ENCODE results near the gene TNFRSF18.

The TNFRSF18 gene

DNA sequence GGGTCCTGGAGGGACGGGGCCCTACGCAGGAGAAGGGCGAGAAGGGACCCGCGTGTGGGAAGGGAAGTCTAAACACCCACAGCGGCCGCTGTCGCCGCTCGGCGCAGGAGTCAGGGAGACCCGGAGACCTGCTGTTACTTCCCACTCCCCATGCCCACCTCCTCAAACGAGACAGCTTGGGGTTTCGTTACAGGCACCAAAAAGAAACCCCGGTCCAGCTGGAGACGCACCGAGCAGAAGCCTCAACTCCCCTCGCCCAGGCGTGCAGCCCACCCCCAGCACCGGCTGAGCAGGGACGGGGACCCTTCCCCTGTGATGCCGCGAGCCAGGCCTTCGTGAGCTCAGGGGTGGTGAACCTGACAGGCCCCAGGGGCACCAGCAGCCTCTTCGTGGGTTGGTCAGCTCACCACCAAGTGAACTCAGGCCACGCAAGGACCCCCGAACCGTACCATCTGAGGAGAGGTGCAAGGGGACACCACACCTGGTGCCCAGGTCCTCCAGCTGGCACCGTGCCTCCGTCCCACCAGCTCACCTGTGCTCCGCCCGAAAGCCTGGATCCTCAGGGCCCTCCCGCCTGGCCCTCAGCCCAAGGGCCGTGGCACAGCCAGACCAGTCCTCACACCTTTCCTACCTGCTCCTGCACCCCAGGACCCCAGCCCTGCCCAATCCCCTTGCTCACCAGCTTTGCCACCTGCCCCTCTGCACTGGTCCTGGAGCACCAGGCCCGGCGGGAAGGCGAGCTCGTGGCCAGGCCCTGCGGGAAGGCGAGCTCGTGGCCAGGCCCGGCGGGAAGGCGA, 20.4 kb upstream of the TNFRSF18 start:
- no peak for DNase-seq

DNA sequence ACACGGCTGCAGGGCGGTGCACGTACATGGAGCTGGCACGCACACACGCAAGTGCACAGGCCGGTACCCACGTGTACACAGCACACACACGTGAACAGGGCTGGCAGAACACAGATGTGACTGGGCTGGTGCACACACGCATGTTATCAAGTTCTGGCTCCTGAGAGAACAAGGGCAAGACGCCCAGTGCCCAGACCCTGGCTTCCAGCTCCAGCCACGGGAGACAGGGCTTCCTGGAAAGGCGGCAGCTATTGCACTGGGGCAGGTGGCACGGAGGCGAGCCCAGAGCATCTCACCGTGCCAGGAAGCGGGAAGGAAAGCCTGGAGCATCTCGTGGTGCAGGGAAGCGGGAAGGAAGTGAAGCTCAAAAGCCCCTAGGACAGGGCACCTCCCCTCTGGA, 19.5 kb upstream of the TNFRSF18 start:
- no peak for DNase-seq

DNA sequence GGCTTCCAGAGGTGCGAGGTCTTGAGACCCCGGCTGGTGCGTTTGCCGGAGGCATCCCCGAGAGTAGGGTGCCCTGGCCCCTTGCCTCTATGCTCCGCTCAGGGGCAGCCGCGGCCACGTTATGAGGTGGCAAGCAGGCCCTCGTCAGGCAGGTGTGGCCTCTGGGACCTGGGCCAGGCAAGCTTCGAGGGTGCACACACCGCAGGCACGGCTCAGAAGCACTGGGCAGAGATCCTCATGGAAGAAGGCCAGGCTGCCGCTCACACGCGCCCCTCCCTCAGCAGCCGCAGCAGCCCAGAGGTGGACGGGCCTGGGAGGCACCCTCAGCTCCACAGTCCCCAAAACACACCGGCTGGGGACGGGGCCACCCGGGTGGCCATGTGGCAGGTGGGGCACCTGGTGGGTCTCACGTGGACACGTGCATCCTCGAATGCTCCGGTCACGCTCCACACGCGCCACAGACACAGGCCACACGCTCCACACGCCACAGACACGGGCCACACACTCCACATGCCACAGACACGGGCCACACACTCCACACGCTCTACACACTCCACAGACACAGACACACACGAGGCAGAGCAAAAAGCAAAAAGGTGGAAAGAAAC, 18.9 kb upstream of the TNFRSF18 start:
- no peak for DNase-seq

DNA sequence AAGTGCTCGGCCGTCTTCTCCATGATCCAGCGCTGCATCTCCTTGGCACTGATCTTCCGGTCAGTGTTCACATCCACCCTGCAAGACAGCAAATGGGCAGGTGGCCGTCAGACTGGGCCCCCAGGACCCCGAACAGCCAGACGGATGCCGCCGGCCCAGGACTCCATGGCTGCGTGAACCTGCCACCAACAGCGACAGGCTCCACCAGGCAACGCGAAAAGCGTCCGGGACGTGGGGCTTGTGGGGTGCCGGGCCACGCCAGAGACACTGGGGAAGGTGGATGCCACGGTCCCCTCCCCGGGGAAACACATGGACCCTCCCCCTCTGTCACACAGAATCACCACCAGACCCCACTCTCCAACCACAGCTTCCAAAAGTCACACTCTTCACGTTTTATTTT, 17.5 kb upstream of the TNFRSF18 start:
- DNase-seq, result no peak

DNA sequence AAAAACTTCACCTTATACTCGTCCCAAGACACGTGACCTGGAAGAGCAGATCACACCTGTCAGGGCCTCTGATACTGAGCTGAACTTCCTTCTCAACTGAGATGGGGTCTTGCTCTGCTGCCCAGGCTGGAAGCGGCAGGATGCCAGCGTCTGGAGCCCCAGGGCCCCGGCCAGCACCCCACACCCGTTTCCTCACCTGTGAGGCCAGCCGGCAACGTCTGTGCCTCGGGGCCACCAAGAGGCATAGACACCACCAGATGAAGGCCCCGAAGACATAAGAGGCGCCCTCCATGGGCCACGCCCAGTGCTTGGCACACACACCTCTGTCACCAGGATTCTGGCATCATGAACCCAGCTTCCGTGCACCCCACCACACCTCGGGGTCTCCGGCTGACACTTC, 16.9 kb upstream of the TNFRSF18 start:
- DNase-seq, result no peak

DNA sequence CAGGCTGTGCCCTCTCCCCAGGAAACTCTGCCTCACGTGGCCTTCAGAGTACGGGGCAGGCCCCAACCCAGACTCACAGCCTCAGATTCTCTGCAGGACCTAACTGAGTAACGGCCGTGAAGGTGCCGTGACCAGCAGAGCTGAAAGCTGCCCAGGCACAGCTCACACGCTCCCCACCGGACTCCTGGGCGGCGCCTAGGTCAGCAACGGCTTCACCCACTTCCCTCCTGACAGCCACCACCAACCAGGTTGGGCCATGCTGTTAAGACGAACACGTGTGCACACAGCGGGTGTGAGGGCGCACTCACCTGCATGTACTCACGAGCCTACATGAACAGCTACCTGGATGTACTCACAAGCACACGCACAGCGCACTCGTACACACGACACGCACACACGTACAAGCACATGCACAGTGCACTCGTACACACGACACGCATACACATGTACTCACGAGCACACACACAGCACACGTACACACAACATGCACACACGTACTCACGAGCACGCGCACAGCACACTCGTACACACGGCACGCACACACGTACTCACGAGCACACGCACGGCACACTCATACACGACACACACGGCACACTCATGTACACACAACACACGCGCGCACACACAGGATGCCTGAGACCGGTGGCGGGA, 16.3 kb upstream of the TNFRSF18 start:
- no peak for DNase-seq

DNA sequence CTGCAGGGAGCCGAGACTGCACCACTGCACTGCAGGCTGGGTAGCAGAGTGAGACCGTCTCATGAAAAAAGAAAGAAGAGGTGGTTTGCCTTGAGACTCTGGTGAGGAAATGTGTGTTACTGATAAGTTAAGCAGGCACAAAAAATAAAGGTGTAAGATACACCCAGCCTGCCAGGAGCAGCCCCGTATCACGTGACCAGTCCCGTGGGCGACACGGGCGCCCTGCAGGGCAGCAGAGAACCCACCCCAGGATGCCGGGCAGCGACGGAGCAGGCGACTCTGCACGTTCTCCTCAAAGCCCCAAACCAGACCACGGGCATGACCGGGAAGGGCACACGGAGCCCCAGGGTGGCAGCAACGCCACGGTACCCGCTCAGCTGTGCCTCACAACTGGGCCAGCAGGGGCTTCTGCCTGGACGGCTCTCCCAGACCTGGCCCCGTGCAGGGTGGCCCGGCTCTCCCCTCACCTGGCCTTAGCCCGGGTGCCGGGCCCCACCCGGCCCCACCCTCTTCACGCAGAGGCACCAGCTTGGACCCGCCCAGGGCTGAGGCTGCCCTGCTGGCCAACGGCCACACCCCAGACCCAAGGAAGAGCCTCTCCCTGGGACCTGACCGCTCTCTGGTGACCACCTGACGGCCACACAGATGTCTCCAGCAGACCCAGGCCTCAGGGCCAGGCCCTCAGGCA, 15.6 kb upstream of the TNFRSF18 start:
- DNase-seq, result no peak

DNA sequence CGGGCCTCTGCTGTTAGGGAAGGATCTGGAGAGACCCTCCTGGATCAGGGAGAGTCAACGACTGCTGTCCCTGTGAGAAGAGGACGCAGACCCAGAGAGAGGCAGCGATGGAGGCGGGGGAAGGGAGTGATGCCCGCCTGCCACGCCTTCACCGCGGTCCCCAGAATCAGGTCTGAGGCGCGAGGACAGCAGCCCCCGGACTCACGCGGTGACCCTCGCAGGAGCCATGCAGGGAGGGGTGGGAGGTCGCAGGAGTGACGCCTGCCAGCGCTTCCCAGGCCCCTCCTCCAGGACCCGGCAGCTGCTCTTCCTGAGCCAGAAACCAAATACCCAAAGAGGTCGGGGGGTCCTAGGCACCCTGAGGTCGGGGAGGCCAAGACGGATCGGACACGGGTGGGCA, 13.8 kb upstream of the TNFRSF18 start:
- DNase-seq, result no peak

DNA sequence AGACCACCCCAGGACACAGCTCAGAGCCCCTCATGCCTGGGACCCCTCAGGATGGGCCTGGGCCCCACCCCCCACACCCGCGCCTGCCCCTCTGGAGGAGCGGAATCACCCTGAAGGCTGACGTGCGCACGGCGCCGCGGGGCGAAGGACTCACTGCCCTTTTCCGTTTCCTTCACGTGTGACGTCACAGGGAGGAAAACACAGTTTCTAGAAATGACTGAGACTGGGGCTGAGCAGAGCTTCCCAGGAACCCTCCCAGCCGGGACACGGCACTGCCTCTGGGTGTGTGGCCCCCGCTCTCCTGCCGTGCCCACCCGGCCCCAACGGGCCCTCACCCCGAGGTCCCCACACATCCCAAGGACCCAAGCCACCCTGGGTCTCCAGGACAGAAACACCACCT, 12.9 kb upstream of the TNFRSF18 start:
- no peak for DNase-seq

DNA sequence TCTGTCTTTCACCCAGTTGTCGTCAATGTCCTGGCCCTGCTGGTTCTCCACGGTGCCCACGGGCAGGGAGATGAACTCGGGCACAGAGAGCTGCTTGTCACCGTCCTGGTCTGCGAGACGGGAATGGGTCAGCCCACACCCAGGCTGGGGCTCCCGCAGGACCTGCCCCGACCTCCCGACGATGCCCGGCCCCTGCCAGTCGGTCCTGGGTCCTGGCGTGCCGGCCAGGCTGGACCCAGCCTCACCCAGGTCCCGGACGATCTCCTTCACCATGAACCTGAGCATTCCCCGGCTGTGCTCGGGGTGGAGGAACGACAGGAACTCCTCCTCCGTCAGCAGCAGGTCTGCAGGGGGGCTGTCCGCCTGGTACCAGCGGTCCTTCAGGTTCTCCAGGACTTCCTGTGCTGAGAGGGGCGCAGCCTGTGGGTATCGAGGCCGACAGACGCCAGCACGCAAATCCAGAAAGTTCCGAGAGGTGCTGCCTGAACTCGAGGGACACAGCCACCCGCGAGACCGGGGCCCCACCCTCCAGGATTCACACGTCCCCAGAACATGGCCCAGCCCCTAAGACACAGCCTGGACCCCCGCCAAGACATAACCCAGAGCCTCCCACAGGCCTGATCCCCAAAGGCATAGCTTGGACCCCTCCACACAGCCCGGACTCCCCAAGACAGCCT, 12.3 kb upstream of the TNFRSF18 start:
- DNase-seq, result no peak

DNA sequence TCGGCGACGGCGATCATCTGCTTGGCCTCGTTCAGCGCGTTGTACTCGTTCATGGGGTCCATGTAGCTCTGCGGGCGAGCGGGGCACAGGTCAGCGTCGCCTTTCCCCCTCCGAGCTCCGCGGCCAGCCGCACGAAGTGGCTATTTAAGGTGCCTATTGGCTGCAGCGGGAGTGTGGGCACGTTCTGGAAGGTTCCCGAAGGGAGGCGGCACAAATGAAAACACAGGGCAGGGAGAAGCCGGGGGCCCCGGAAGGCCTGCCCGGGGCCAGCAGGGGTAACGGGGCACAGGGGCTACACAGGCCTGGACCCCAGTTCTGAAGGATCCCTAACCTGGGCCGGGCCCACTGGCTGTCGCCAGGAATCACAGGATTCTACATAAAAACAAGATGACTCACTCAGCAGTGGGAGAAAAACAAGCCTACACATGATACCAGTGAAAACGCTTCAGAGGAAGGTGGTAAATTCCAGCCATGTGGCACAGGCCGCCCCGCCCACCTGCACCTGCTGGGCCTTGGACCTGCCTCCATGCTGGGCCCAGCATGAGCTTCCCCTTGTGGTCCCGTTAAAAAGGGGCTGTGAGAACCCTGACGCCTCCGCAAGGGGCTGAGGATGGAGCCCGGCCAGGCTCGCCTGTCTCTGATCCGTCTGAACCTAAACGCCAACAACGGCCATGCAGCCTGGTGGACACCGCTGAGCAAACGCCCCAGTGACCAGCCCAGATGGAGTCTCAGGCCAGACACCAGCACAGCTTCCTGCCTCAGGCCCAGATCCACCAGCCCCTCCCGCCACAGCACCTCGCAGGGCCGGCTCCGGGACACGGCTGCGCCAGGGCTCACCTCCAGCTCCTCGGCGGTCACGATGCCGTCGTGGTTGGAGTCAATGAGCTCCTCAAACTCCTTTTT, 11.5 kb upstream of the TNFRSF18 start:
- DNase-seq, result no peak

DNA sequence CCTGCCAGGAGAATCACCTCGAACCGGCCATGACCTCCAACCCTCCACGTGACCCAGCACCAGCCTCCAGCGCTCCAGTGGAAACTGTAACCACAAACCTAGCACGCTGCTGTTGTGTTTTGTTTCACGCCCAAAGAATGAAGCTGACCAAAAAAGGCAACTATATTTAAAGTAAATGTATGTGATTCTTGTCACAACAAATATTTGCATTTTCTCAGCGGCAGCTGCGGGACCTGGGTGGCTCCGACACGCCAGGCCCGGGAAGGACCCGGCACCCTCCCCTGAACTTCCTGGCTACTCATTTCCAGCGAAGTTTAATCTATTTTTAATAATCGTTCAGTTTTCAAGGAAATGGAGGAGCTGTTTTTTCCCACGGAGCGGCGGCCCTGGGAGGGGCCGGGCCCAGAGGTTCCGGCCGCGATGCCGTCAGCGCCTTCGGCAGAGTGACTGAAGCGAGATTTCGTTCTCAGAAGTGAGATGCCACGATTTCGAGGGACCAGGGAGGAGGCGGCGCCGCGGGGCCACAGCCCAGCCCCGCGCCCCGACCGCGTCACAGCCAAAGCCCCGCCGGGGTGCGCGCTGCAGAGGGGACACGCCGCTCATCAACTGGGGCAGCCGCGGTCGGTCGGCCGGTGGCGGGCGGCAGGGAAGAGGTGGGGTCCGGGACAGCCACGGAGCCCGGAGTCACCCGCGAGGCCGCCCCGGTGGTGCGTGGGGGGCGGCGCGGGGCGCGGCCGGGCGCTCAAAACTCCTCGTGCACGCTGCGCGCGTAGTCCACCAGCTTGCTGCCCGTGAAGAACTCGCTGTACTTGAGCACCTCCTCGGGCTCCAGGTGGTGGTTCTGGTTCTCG, 10.6 kb upstream of the TNFRSF18 start:
- no peak for DNase-seq

DNA sequence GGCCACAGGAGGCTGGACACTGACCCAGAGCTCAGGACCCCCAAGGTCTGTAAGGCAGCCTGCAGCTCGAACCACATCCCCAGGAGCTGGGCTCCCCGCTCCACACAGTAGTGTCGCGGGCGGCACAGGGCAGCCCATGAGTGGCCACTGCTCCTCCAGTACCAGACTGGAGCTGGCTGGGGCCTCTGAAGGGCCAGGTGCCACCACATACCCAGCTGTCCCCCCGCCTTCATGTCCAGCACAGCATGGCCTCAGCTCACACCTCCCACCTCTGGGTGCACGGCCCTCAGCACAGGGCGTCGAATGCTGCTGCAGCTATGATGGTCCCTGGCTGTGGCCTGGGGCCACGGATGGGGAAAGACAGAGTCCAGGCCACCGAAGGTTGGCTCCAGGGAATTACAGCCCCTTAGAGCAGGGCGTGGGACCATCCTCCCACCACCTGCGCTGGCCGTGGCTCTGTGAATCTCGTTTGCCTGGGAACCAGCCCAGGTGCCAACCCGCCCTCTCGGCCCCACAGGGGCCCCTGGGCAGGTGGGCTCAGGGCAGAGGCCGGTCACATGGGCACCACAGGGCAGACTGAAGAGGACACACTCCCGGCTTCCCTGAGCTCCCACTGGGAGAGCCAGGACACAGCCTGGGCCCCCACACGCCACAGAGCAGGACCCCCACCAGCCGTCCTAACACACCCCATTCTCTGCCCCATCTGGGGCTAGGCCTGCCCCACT, 9.7 kb upstream of the TNFRSF18 start:
- DNase-seq, result no peak

DNA sequence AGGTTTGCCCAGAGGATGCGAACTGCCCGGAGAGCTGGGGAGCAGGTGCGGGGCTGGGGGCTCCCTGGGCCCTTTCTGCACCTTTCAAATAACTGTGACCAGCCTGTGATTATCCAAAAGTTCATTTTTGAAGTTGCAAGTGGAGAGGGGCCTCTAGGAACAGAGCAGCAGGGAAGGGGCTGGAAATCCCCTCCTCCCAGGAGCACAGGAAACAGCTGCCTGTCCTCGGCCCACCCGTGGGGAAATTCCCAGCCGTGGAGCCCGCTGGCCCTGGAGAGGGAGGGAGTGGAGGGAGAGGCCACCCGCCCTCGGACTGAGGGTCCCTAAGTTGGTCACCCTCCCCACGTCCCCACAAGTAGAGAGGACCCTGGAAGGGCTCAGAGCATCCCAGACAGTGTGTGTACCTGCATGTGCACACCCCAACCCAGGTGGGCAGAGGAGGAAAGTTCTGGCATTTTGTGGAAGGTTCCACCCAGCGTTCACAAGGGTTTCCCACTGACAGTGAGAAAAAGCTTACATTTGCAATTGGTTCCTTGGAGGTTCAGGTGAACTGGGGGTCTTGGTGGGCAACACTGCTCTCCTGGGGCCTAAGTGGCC, 8.8 kb upstream of the TNFRSF18 start:
- no peak for DNase-seq

DNA sequence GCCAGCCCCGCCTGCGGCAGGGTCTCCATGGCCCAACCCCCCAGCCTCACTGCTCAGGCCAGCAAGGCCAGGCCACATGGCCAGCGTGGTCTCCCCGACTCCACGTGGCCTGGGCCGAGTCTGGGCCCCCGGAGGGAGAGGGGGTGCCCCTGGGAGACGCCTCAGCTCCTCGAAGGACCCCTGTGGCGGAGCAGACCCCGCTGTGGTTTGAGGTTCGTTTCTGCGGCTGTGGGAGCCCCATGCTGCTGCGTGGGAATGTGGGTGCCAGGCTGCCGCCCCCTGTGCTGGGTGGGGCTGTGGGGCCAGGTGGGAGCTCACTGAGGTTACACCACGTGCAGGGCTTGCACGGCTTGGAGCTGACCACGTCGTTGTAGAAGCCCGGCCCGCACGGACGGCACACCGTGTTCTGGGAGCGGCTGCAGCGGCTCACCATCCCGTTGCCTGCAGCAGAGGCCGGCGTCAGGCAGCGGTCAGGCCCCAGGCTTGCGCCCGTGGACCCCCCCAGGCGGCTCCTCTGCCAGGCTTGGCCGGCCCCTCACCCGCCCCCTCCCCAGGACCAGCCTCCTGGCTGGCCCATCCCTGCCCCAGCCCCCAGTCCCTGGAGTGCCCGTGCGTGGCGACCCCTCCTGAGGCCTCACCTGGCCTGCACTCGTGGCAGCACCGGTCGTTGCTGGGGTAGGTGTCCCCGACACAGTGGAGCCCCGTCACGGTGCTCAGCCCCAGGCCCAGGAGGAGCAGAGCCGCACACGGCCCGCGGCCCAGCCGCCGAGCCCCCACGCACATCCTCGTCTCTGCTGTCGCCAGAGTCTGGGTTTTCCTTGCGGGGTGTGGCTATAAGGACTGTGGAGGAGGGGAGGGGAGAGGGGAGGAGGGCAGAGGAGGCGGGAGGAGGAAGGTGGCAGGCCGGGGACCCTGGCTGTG, 7.2 kb upstream of the TNFRSF18 start, which contains the start of gene TNFRSF4:
Gene TNFRSF4 (minus strand): TSS at position 809 of the 921 bp plus-strand sequence. CDS start 26 bp downstream, at position 783.
- no peak for DNase-seq

DNA sequence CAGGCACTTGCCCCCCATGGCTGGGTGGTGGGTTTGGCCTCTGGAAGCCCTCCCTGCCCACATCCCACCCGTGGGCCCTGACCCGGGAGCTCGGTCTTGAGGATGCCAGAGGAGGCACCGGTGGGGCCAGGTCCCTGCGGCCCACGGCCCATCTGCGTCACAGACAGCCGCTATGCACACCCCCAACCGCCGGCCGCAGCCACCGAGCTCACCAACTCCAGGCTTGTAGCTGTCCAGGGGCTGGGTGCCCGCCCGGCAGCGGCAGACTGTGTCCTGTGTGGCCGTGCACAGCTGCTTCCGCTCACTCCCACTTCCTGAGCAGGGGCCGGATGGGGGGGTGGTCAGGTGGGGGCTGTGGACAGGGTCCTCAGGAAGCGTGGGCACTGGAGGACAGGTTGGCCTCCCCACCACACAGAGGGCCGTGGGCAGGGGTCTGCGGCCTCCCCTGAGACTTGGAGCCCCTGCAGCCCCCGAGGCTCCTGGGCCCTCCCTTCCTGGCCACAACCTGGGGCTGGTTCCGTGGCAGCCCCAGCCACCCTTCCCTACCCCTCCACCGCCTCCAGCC, 6.5 kb upstream of the TNFRSF18 start:
- DNase-seq, result no peak

DNA sequence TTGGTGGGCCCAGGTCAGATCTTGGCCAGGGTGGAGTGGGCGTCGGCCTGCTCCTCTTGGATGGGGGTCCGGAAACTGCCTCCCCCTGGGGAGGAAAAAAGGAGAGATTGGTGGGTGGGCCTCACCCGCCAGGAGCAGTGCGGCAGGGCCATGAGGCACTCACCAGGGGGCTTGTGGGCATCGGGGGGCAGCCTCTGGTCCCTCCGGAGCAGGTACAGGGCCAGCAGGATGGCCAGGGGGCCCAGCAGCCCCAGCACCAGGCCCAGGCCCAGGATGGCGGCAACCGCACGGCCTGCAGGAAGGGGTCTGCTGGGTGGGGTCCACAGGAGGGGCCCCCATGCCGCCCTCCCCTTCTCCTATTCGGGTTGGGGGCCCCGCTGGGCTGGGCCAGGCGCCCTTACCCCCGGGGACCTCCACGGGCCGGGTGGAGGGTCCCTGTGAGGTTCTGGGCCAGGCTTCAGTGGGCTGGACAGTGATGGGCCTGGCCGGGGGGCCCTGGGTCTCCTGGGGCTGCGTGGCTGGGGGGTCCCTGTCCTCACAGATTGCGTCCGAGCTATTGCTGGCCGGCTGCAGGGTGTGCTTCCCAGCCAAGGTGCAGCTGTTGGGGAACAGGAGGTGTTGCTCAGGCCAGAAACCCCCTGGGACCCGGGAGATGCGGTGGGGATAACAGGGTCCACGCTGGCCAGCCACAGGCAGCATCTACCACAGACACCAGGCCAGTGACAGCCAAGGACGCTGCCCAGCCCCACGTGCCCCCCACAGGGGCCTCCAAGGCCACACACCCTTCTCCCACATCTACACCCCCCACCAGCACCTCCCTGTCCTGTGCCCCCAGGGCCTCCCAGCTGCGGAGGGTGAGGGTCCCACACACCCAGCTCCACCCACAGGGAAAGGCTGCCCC, 5.4 kb upstream of the TNFRSF18 start:
- DNase-seq, result no peak
